ENCODE results near the gene NT5C.
"Not testable (repeated sequence)": the region's sequence is repeated elsewhere in the genome, so short reads cannot be mapped to it uniquely, and the experiment has no call there.

The NT5C gene

DNA sequence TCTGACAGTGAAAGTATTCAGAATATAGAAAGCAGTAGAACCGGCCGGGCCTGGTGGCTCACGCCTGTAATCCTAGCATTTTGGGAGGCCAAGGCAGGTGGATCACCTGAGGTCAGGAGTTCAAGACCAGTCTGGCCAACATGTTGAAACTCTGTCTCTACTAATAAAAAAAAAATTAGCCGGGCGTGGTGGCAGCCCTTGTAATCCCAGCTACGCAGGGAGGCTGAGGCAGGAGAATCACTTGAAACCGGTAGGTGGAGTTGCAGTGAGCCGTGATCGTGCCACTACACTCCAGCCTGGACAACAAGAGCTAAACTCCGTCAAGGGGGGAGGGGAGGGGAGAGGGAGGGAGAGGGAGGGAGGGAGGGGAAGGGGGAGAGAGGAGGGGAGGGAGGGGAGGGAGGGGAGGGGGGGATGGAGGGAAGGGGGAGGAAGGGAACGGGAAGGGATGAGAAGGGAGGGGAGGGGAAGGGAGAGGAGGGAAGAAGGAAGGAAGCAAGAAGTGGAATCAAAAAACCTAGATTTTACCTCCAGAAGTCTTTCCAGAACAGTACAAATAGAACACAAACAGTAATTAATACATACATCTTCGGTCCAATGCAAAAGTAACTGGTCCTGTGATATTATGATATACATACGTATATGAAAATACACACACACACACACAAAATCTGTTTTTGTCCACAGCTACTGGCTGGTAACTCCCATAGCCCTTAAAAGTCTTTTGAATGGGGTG is 10.9 kb upstream of the NT5C start:
- DNase-seq: no peak

DNA sequence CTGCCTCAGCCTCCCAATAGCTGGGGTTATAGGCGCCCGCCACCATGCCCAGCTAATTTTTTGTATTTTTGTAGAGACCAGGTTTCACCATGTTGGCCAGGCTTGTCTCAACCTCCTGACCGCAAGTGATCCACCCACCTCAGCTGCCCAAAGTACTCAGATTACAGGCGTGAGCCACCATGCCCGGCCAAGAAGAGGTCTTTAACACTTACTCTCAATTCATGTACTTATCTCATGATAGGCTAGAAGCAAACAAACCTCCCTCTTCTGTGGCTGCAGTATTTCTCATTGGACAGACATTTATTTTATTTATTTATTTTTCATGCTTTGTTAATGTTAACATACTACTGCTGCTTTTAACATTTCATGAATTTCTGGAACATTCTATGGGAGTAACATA is 7.0 kb upstream of the NT5C start:
- no peak for DNase-seq

DNA sequence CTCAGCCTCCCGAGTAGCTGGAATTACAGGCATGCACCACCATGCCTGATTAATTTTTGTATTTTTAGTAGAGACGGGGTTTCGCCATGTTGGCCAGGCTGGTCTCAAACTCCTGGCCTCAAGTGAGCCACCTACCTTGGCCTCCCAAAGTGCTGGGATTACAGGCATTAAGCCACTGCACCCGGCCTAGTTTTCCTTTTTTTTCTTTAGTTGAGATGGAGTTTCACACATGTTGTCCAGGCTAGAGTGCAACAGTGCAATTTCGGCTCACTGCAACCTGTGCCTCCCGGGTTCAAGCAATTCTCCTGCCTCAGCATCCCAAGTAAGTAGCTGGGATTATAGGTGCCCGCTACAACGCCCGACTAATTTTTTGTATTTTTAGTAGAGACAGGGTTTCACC is 6.2 kb upstream of the NT5C start:
- not testable (repeated sequence) for DNase-seq

DNA sequence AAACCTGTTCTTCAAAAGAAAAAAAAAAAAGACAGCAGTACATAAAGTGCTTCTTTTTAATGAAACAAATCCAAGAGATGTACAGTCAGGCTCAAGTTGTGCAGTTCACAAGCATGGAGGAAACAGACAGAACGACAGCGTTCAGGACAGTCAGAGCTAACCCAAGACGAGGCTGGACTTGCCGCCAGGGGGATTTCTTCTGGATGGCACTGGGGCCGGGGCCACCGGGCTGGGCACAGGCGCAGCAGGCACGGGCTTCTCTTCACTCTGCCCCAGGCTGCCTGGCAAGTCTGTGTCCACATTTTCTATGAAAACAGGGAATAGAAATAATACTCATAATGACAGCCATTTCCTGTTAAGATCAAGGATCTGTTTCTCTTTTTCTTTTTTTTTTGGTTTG is 4.4 kb upstream of the NT5C start:
- no peak for DNase-seq

DNA sequence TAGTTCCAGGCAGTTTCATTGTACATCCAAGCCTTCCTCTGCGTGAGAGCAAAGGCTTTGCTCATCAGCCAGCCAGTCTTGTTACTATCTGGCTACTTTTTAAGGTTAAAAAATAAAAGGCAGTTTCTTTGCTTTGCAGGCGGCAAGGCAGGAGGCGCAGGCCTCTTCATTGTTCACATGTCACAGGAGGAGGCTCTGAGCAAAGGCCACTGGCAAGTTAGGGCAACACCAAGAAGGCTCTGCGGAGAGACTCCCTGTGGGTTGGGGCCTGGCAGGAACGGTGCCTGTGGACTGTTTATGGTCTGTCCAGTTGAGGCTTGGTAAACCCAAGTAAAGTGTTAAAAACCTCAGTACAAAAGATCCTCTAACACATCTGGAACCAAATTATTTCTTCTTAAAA is 3.9 kb upstream of the NT5C start:
- DNase-seq: no peak

DNA sequence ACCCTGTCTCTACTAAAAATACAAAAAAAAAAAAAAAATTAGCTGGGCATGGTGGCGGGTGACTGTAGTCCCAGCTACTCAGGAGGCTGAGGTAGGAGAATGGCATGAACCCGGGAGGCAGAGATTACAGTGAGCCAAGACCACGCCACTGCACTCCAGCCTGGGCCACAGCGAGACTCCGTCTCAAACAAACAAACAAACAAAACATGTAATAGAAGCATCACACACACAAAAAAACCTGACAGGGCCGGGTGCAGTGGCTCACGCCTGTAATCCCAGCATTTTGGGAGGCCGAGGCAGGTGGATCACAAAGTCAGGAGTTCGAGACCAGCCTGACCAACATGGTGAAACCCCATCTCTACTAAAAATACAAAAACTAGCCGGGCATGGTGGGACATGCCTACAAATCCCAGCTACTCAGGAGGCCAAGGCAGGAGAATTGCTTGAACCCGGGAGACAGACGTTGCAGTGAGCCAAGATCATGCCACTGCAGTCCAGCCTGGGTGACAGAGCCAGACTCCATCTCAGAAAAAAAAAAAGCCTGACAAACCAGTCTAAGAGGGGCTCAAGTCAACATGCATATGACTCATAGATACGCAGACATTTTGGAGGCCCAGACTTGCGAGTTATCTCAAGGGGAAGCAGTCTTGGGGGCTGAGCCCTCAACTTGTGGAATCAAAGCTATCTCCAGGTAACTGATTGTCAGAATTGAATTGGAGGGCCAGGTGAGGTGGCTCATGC is 2.2 kb upstream of the NT5C start:
- not testable (repeated sequence) for DNase-seq

DNA sequence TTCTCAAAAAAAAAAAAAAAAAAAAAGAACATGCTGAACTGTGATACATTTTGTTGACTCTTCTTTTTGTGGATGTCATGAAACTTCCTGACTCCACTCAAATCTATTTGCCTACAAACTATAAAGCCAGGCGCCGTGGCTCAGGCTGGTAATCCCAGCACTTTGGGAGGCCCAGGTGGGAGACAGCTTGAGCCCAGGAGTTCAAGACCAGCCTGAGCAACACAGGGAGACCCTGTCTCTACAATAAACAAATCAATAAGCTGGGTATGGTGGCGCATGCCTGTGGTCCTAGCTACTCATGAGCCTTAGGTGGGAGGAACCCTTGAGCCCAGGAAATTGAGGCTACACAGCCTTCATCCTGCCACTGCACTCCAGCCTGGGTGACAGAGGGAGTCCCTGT is 1.5 kb upstream of the NT5C start:
- DNase-seq: no peak

DNA sequence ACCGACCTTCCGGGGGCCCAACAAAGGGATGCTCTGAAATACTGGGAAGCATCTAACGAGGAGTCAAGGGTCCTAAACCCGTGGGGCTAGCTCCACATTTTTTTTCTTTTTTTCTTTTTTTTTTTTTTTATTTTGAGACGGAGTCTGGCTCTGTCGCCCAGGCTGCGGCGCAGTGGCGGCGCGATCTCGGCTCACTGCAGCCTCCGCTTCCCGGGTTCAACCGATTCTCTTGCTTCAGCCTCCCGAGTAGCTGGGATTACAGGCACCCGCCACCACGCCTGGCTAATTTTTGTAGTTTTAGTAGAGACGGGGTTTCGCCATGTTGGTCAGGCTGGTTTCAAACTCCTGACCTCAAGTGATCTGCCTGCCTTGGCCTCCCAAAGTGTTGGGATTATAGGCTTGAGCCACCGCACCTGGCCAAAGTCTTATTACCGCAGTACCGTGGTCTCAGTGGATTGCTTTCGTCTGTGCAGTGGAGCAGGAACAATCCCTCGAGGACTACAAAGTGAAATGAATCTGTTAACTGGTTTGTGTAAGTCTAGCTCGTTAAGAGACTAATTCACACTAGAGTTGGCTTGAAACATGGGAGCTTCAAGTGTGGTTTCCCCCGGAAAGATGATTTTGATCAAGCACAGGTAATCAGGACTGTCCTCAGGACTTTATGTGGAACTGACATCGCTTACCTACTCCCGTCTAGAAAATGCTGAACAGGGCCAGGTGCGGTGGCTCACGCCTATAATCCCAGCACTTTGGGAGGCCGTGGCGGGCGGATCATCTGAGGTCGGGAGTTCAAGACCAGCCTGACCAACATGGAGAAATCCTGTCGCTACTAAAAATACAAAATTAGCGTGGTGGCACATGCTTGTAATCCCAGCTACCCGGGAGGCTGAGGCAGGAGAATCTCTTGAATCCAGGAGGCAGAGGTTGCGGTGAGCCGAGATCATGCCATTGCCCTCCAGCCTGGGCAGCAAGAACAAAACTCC is 767 bp upstream of the NT5C start:
- DNase-seq: not testable (repeated sequence)

DNA sequence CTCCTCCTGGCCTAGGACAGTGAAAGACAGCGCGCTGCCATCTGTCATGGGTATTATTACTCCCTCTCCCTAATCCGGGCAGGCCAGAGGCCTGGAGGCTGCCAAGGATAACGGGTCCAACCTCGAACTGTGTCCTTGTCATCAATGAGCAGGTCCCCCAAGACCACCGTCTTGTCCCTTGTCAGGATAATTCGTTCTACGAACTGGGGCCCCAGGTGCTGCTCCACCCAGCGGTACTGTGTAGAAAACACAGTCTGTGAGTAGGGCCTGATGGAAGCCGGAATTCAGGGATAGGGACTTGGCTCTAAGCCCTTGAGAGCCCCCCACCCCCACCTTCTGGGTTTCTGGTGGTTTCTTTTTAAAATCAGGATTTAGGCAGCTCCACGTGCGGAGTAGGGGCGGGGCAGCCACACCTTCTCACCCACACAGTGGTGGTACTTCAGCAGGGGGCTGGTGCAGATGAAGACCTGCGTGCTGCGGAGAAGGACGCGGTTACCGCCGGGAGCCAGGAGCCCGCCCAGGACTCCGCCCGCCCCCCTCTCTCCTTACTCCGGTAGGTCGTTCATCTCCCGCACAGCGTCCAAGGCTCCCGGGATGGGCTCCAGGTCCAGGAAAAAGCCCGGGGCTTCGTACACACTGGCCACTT is 787 bp downstream of the NT5C start:
- no peak for DNase-seq

DNA sequence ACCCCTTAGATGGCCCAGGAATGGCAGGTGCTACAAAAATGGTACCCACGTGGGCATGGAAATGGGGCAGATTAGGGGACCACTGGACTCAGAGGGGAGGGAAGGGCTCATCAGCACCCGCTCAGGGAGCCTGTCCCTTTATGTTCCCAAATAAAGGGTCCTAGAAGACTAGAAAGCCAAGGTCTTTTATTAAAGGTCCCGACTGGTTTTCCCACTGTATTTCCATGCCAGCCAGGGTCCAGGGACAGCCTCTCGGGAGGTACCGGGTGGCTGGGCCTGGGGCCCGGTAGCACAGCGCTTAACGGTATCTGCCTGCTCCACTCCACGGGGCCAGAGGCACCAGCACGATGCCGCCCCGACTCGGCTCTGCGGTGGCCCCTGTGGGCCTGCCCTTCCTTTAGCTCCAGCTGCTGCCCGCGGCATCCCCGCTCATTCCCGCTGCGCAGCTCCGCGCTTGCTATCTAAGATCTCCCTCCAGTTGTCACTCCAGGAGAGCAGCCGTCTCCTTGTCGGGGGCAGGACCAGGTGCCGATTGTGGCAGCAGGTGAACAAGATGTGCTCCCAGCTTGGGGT is 1.4 kb downstream of the NT5C start:
- DNase-seq: no peak

DNA sequence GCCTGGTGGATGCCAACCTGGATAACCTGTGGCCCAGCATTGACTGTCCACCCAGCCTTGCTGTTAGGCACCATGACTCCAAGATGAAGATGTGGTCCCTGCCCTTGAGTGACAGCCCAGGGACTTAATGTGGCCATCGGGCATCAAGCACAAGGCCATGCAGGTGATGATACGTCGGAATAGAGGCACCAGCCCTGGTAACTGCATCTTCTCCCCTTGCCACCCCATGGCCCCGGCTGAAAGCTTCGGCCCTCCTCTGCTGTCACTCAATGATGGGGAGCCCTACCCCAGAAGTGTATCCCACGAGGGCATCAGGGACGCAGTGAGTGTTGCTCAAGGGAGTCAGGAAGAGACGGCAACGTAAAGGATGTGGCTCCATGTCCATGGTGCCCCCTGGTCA is 2.0 kb downstream of the NT5C start:
- DNase-seq: no peak

DNA sequence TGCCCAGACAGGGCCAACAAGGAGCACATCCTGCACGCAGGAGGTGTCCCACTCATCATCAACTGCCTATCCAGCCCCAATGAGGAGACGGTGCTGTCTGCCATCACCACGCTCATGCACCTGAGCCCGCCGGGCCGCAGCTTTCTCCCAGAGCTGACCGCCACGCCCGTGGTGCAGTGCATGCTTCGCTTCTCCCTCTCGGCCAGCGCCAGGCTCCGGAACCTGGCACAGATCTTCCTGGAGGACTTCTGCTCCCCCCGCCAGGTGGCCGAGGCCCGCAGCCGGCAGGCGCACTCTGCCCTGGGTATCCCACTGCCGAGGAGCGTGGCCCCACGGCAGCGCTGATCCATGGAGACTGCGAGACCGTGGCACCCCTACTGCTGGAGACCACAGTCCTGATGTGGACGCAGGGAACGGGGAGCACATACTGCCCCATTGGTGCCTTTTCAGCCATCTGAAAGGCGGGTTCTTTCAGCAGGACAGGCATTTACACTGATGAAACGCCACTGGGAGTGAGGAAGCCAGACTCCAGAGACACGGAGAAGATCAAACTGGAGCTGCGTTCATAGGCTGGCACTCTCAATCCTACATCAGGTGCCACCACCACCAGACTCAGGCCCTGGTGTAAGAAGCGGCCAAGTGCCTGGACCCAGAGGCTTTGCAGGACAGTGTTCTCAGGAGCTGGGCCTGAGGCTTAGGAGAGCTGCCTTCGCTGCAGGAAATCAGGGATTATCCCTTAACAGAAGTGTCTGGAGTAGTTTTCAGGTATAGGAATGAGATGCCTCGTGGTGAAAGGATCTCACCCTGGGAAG is 2.6 kb downstream of the NT5C start:
- DNase-seq: no peak

DNA sequence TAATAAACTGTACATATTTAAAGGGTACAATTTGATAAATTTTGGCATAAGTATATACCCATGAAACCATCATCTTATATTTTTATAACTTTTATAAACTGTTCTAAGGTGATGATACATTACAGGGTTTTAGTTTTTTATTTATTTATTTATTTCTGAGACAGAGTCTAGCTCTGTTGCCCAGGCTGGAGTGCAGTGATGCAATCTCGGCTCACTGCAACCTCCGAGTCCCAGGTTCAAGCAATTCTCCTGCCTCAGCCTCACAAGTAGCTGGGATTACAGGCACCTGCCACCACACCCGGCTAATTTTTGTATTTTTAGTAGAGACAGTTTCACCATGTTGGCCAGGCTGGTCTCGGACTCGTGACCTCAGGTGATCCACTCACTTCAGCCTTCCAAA is 3.6 kb downstream of the NT5C start:
- not testable (repeated sequence) for DNase-seq

DNA sequence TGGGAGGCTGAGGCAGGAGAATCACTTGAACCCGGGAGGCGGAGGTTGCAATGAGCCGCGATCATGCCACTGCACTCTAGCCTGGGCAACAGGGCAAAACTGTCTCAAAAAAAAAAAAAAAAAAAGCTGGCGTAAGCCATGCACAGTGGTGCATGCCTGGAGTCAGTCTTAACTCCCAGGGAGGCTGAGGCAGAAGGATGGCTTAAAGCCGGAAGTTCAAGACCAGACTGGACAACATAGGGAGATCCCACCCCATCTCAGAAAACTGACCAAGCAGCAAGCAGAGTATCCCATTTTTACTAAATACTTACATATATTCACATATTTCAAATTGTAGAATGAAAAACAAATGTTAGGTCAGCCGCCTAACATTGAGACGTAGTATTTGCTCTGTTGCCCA is 4.6 kb downstream of the NT5C start:
- DNase-seq: no peak

DNA sequence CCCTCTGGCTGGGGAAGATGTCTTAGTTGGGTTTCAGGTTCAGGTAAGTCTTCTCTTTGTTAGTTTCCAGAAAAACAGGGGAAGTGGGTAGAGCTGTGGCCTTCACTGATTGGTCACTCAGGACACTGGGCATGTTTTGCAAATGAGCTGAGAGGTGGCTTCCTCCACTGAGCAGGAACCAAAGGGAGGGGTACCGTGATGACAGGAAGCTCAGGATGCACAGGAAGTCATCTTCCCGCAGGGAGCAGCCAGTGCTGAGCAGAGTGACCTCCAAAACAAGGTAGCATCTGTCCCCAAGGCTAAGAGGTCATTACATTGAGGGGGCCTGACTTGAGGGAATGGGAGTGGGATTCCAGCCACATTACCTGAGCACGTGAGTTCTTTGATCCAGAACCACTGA is 5.6 kb downstream of the NT5C start:
- no peak for DNase-seq

DNA sequence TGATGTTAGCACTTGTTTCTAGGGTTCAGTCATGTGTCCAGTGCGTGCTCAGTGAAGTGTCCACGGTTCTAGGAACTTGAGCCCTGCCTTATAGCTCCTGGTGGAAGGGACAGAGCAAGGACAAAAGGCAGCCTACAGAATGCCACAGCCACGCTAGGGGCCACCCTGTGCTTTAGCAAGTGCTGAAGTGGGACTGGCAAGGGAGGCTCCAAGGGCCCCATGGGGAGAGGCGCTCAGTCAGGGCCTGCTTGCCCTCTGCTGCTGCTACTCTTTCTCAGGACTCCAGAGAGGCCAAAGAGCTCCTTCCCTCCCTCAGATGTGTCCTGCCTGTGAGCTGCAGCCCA is 6.8 kb downstream of the NT5C start:
- DNase-seq: no peak

DNA sequence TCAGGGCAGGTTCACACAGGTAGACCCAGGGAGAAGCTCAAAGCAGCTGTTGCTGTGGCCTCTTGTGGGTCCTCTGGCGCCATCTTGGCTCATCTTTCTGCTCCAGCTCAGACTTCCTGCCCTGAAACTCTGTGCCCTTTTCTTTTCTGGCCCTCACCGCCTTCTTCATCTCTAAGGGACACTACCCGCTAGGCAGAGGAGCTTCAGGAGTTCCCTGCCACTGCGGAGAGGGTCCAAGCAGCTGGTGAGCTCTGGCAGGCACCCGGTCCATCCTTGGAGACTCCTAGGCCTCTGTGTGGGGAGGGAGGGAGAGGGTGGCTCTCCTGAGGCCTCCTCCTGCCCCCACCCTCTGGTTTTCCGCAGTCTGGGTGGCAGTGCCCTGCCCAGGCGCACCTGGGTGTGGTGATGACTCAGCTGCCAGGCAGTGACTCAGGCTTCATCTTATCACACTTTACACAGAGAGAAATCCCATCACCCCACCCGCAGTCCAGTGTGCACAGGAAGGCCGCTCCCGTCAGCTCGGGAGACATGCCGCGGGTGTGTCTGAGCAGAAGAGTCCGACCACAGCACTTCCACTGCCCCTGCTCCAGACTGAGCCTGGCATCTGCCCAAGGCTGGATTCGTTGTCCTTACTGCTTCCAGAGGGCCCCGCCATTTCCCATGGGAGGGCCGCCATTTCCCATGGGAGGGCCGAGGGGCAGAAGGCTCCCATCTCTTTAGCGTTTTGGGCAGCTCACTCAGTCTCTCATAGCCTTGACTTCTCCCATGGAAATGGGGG is 7.3 kb downstream of the NT5C start:
- no peak for DNase-seq

DNA sequence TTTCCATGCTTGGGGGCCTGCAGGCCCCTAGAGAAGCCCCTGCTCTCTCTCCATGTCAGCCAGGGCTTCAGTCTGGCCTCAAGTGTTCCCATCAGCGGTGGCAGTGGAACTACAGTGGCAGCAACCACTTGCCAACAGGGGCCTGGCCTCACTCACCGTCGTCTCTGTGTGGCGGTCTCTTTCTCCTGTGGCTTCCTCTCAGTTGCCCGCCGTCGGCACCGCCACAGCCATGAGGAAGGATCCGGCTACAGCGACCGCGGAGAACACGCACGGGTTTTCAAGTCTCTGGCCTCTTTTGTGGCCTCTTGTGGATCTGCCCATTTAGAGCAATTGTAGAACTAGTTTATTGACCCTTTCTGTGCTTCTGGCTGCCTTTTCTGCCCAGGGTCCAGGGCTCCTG is 13.2 kb downstream of the NT5C start:
- DNase-seq: no peak

DNA sequence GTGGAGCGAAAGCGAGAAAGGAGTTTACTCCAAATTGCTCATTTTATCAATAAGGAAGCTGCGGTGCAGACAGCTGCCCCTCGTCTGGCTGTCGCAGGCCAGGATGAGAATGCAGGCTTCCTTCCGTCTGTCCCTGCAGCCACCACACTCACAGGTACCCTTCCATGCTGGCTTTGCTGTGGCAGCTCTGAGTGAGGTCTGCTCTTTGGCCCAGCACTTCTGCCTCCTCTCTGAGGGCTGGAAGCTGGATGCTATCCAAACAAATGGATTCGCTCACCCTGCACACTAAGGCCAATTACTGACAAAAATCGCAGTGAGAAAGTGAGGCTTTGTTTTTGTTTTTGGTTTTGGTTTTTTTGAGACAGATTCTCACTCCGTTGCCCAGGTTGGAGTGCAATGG is 14.8 kb downstream of the NT5C start:
- no peak for DNase-seq

DNA sequence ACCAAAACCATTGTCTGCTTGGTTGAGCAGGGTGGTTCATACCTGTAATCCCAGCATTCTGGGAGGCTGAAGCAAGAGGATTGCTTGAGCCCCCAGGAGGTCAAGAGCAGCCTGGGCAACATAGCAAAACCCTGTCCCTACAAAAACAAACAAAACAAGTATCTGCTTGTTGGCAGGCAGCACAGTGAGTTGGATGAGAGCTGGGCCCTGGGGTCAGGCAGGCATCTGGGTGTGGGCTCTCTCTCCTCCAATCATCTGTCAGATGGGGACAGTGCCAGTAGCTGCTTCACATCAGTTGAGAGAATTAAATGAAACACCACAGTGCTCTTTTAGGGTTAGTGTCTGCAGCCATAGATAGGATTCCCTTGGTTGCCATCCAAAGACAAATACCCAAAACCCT is 16.0 kb downstream of the NT5C start:
- no peak for DNase-seq
